Measurements from ENCODE around the gene CDC42BPB.

Gene CDC42BPB

DNA sequence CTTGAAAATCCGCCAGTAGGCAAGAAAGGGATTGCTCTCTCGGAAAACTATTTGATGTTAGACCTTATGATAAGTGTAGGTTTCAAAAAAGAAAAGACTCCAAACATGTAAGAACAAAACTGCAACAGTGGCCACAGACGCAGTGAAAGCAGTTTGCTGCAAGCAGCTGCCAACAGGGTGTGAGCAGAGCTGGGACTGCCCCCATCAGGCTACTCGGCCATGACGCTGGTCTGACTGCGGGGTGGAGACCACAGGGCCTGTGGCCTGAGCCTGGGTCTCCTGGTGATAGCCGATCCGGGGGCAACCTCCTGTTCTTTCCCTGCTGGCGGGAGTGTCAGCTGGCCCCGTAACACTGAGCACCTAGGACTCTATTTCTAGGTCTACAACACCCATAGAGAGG lies 71.7 kb downstream of the CDC42BPB start:
- Histone ChIP-seq H3K4me1 (no peaks in the 10 kb centered on the region), H3K27me3 (ENCODE audit: low read depth) (no peaks in the 10 kb centered on the region), H3K36me3 (replicated peaks) (peaks cover 35% of the 10 kb centered on the region), H3K4me3 (no peak overlapping the region), H3K9me3 (no peaks in the 10 kb centered on the region)
- no peak for DNase-seq (ENCODE audit: low spot score in 2 of 2)
- in situ Hi-C loops (cut with MboI; ENCODE audit: low sequenced_read_pairs) = no loop called here

DNA sequence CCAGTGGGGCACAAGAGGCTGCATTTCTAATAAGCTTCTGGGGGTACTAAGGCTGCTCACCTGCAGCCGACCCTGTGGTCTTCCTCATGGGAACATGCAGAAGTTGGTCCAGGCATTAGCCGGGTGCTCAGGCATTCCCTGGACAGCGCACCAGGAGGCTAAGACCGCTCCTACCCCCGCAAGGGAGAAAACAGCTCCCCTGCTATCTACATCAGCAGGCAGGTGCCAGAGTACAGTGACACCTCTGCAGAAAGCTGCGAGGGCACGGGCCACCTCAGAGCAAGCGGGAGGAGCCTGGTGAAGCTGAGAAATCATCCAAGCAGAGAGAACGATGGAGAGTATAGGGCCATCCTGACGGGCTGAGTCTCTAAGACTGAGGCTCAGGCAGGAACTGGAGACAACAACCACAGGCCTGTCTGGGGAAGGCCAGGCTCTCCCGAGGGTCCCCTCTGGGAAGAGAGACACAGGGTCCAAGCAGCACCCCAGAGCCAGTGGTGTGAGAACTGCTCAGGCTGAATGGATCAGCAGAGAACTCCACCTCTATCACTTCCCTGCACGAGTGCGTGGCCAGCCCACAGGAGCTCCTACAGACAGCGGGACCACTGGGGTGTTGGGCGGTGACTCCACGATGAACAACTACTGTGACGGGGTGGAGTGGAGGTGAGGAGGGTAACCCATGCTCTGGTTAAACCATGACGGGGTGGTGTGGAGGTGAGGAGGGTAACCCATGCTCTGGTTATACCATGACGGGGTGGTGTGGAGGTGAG lies 72.8 kb downstream of the CDC42BPB start:
- DNase-seq (ENCODE audit: low spot score in 2 of 2) = no peak
- Histone ChIP-seq H3K4me1 (no peaks in the 10 kb centered on the region), H3K4me3 (no peak overlapping the region), H3K9me3 (no peaks in the 10 kb centered on the region), H3K36me3 (replicated peaks) (peaks cover 42% of the 10 kb centered on the region), H3K27me3 (ENCODE audit: low read depth) (no peaks in the 10 kb centered on the region)
- in situ Hi-C loops (cut with MboI; ENCODE audit: low sequenced_read_pairs) = no loop called here

DNA sequence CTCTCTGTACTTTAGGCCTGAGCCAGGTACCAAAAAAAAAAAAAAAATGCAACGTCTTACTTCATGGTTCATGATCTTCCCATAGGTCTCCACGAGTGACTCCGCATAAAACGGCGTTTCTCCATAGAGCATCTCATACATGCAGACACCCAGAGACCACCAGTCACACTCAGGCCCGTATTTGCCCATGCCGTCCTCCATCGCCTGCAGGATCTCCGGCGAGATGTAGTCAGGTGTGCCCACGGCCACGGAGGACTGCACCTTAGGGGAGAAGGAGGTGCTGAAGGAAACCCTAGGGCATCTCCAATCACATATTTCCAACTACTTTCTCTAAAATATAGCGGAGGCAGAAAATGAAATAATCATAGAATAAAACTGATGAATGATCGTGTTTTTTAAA lies 73.9 kb downstream of the CDC42BPB start:
- Histone ChIP-seq H3K4me3 (no peak overlapping the region), H3K36me3 (replicated peaks) (peaks cover 43% of the 10 kb centered on the region), H3K27me3 (ENCODE audit: low read depth) (no peaks in the 10 kb centered on the region), H3K9me3 (no peaks in the 10 kb centered on the region), H3K4me1 (no peaks in the 10 kb centered on the region)
- in situ Hi-C loops (cut with MboI; ENCODE audit: low sequenced_read_pairs) = no loop called here
- no peak for DNase-seq (ENCODE audit: low spot score in 2 of 2)

DNA sequence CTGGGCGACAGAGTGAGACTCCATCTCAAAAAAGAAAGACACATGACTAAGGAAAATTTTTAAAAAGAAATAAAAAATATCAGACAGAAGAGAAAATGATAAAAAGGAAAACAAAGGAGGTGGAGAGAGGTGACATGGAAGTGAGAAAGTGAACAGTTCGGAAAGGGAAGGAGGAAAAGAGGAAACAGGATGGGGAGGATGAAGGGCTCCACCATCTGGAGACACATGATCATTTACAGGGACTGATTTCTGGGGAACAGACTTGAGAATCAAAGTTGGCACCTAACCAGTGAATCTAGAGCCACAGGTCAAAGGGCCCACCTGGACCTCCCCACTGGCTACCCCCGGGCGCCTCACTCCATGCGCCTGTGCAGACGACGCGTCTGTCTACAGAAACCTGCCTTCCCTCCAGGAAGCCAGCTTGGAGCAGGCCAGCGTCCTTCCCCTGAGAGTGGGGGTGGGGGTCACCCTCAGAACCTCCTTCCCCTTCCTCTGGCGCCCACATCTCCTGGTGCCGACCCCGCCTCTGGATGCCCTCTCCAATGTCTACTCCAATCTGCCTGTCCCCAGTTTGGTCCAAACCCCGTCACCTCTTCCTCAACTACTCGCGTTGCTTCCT lies 74.4 kb downstream of the CDC42BPB start:
- H3K36me3 ChIP-seq (replicated peaks) = peaks cover 45% of the 10 kb centered on the region
- no peak overlapping the region for H3K4me3 ChIP-seq
- H3K4me1 ChIP-seq = no peaks in the 10 kb centered on the region
- H3K9me3 ChIP-seq = no peaks in the 10 kb centered on the region
- in situ Hi-C loops (cut with MboI; ENCODE audit: low sequenced_read_pairs) = no loop called here
- DNase-seq (ENCODE audit: low spot score in 2 of 2) = no peak
- no peaks in the 10 kb centered on the region for H3K27me3 ChIP-seq (ENCODE audit: low read depth)

DNA sequence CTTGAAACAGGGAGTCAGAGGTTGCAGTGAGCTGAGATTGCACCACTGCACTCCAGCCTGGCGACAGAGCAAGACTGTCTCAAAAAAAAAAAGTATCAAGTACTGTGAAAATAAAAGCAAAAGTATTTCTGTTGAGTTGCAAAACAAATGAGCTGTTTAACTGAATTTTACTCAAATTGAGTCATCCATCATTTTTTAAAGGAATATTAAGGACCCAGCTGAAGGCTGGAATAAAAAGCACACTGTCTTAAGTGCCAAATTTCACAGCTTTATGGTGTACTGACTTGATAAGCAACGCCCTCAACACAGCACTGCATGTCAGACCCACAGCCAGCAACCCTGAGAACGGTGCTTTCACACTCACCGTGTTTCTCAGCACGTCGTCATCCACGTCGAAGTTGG lies 76.9 kb downstream of the CDC42BPB start:
- H3K4me1 ChIP-seq = no peaks in the 10 kb centered on the region
- in situ Hi-C loops (cut with MboI; ENCODE audit: low sequenced_read_pairs) = no loop called here
- no peaks in the 10 kb centered on the region for H3K27me3 ChIP-seq (ENCODE audit: low read depth)
- no peak overlapping the region for H3K4me3 ChIP-seq
- DNase-seq (ENCODE audit: low spot score in 2 of 2) = no peak
- H3K36me3 ChIP-seq (replicated peaks) = peaks cover 49% of the 10 kb centered on the region
- H3K9me3 ChIP-seq = no peaks in the 10 kb centered on the region

DNA sequence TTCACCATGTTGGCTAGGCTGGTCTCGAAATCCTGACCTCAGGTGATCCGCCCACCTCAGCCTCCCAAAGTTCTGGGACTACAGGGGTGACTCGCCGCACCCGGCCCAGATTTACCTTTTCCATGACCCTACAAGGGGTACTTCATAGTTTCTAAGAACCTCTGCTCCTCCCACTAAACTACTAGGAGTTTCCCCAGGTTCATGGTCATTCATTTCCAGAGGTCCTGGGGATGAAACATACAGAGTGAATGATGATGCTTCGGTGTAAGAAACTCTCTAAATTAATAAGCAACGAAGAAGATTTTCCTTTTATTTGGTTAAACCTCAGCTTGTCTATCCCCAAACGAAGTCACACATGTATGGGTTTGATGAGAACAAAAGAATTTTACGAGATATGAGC lies 77.9 kb downstream of the CDC42BPB start:
- Histone ChIP-seq H3K36me3 (replicated peaks) (peaks cover 56% of the 10 kb centered on the region), H3K9me3 (no peaks in the 10 kb centered on the region), H3K27me3 (ENCODE audit: low read depth) (no peaks in the 10 kb centered on the region), H3K4me3 (no peak overlapping the region), H3K4me1 (no peaks in the 10 kb centered on the region)
- no peak for DNase-seq (ENCODE audit: low spot score in 2 of 2)
- in situ Hi-C loops (cut with MboI; ENCODE audit: low sequenced_read_pairs) = no loop called here

DNA sequence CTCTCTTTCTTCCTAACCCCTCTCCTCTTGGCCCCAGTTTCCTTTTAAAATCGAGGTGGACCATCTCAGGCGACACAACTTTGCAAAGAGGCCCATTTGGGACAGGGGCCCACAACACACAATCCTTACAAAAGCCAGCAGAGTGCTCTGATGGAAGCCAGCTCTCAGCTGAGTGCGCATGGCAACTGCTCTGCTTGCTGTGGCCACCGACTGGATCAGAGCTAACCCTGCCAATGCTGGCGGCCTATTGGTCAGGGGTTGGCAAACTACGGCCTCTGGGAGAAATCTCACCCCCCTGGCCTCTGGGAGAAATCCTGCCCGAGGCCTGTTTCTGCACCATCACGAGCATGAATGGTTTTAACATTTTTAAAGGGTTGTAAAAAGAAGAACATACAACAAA lies 79.9 kb downstream of the CDC42BPB start:
- in situ Hi-C loops (cut with MboI; ENCODE audit: low sequenced_read_pairs) = no loop called here
- DNase-seq (ENCODE audit: low spot score in 2 of 2) = no peak
- peaks cover 61% of the 10 kb centered on the region for H3K36me3 ChIP-seq (replicated peaks)
- H3K4me3 ChIP-seq = no peak overlapping the region
- H3K4me1 ChIP-seq = no peaks in the 10 kb centered on the region
- no peaks in the 10 kb centered on the region for H3K9me3 ChIP-seq
- no peaks in the 10 kb centered on the region for H3K27me3 ChIP-seq (ENCODE audit: low read depth)

DNA sequence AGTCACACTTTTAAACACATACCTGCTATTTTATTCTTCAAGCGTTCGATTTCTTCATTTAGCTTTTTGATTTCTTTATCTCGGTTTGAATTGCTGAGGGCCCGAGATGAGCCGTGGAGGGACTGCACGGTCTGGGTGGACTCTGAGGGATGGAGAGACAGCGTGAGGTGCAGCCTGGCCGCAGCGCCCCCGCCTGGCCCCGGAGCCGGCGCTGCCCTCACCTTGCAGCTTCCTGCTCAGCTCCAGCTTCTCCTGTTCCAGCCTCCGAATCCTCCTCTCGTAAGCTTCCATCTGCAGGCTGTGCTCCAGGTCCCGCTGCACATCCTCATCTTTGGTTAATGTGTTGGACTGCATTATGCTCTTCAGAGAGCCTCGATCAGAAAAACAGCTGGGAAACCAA lies 81.7 kb downstream of the CDC42BPB start:
- peaks cover 75% of the 10 kb centered on the region for H3K36me3 ChIP-seq (replicated peaks)
- H3K4me3 ChIP-seq = no peak overlapping the region
- H3K4me1 ChIP-seq = no peaks in the 10 kb centered on the region
- in situ Hi-C loops (cut with MboI; ENCODE audit: low sequenced_read_pairs) = no loop called here
- no peak for DNase-seq (ENCODE audit: low spot score in 2 of 2)
- no peaks in the 10 kb centered on the region for H3K27me3 ChIP-seq (ENCODE audit: low read depth)
- H3K9me3 ChIP-seq = no peaks in the 10 kb centered on the region

DNA sequence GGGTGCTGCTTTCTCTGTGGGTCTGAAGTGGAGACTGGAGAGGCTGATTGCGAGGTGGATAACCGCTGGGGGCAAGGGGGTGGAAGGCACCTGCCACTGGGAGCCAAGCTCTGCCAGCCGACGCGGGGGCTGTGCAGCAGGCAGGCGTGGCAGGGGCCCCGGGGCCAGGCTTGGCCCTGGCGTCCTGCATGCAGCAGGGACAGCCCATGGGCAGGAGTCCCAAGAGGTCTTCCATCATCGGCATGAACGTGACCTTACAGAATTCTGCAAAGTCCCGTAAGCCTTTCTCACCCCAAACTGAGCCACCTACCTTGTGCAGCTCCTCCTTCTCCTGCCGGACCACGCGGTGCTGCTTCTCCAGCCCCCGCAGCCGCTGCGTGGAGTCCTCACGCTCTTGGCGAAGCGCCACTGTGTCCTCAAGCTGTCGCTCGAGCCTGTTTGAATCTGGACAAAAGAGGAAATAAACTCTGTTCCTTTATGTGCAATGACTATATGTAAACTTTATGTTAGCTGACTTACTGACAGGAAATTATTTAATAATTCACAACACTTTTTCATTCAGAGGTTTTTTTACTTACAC lies 83.6 kb downstream of the CDC42BPB start:
- H3K27me3 ChIP-seq (ENCODE audit: low read depth) = no peaks in the 10 kb centered on the region
- in situ Hi-C loops (cut with MboI; ENCODE audit: low sequenced_read_pairs) = no loop called here
- no peaks in the 10 kb centered on the region for H3K4me1 ChIP-seq
- H3K4me3 ChIP-seq = no peak overlapping the region
- peaks cover 78% of the 10 kb centered on the region for H3K36me3 ChIP-seq (replicated peaks)
- no peaks in the 10 kb centered on the region for H3K9me3 ChIP-seq
- DNase-seq (ENCODE audit: low spot score in 2 of 2) = no peak

DNA sequence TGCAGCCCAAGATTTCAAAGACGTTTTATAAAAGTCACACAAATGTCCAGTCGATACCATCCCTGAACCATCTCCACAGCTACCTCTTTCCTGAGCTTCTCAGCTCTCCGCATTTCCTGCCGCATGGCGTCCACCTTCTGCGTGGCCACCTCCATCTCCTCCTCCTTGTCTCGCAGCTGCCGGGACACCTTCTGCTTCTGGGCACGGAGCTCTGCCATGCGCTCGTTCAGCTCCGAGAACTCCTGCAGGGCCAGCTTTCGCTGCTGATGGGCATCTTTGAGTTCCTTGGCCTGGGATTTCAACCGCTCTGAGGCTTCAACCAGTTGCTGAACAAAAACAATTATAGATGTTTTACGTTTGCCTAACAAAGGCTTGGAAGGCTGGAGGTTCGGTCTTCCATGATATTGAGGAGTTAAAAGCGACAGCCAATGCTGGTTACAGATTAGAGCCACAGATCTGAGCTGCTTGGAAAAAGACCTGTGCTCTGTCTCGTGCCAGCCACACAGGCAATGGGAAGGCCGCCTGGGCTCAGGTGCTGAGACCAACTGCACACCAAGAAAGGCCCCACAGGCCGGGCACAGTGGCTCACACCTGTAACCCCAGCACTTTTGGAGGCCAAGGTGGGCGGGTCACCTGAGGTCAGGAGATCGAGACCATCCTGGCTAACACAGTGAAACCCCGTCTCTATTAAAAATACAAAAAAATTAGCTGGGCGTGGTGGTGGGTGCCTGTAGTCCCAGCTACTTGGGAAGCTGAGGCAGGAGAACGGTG lies 85.3 kb downstream of the CDC42BPB start:
- H3K4me3 ChIP-seq = no peak overlapping the region
- no peak for DNase-seq (ENCODE audit: low spot score in 2 of 2)
- H3K4me1 ChIP-seq = no peaks in the 10 kb centered on the region
- H3K9me3 ChIP-seq = no peaks in the 10 kb centered on the region
- in situ Hi-C loops (cut with MboI; ENCODE audit: low sequenced_read_pairs) = no loop called here
- no peaks in the 10 kb centered on the region for H3K27me3 ChIP-seq (ENCODE audit: low read depth)
- H3K36me3 ChIP-seq (replicated peaks) = peaks cover 80% of the 10 kb centered on the region

DNA sequence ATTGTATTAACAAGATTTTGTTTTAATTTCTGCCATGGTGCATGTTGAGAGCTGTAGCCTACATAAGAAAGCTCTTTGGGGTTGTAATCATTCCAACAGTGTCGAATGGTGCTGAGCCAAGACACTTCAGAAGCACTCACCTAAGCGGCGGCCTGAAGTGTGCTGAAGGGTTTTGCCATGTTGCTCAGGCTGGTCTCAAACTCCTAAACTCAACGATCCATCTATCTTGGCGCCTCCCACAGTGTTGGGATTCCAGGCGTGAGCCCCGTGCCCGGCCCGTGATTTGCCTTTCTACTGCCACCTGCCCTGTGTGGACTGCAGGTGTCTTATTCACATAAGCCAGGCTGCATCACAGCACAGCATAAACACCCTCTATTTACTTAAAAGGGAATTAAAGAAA lies 86.0 kb downstream of the CDC42BPB start:
- H3K4me3 ChIP-seq = no peak overlapping the region
- H3K27me3 ChIP-seq (ENCODE audit: low read depth) = no peaks in the 10 kb centered on the region
- no peaks in the 10 kb centered on the region for H3K9me3 ChIP-seq
- in situ Hi-C loops (cut with MboI; ENCODE audit: low sequenced_read_pairs) = no loop called here
- no peaks in the 10 kb centered on the region for H3K4me1 ChIP-seq
- peaks cover 85% of the 10 kb centered on the region for H3K36me3 ChIP-seq (replicated peaks)
- DNase-seq (ENCODE audit: low spot score in 2 of 2) = no peak

DNA sequence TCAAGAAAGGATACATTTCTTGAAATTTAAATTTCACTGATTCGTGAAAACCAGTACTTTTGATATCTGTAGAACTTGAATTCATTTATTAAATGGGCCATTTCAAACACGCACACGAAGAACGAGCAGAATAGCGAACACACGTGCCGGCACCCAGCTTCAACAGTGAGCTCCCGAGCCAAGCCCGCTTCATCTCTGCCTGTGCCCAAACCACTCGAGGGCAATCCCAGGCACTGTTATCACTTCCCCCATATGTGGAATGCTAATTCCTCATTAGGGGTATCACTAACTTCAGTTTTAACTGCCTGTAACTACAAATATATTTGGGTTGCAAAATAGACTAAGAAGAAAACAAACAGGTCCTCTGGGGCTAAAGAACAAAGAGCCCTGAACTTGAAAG lies 86.9 kb downstream of the CDC42BPB start:
- Histone ChIP-seq H3K27me3 (ENCODE audit: low read depth) (no peaks in the 10 kb centered on the region), H3K36me3 (replicated peaks) (peaks cover 89% of the 10 kb centered on the region), H3K4me1 (no peaks in the 10 kb centered on the region), H3K4me3 (no peak overlapping the region), H3K9me3 (no peaks in the 10 kb centered on the region)
- no peak for DNase-seq (ENCODE audit: low spot score in 2 of 2)
- in situ Hi-C loops (cut with MboI; ENCODE audit: low sequenced_read_pairs) = no loop called here

DNA sequence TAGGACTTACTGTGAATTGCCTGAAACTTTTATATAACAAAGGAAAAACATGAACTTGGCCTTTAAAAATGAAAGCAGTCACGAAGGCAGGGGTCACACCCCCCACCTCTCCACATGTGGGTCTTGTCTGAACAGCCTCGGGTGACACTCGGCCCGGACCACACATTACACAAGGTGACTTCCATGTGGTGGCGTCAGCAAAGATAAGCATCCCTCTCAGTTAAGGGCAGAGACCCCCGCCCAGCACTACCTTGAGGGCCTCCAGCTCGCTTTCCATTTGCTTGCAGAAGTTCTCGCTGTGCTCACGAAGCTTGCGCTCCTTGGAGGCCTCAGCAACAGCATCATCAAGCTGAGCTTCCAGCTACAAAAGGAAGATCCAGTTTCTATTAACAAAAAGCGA lies 87.4 kb downstream of the CDC42BPB start:
- H3K4me3 ChIP-seq = no peak overlapping the region
- peaks cover 83% of the 10 kb centered on the region for H3K36me3 ChIP-seq (replicated peaks)
- in situ Hi-C loops (cut with MboI; ENCODE audit: low sequenced_read_pairs) = no loop called here
- DNase-seq (ENCODE audit: low spot score in 2 of 2) = no peak
- H3K9me3 ChIP-seq = no peaks in the 10 kb centered on the region
- no peaks in the 10 kb centered on the region for H3K4me1 ChIP-seq
- H3K27me3 ChIP-seq (ENCODE audit: low read depth) = no peaks in the 10 kb centered on the region

Measured in HAP-1 (cell line).